K562 (cell line): ENCODE measurements around the gene GON7. TPM values are rescaled to one million over a fixed set of nuclear protein-coding genes. Genes with fewer than 3 reads are reported as not detected.

Source experiments
- ATAC-seq: fragments of 200-7000 bp; cut with Tn5 transposase; 3 replicates; pipeline ENCODE4 v1.9.1; 2020; ENCODE audit warnings: moderate library complexity
- Bru-seq: library from RNA; stranded (reverse); fragments of 400-500 nt; gene quantifications from one replicate; lab custom pipeline; 2021; lab: Mats Ljungman, UMichigan
- BruChase-seq, 2 experiments: library from RNA; stranded (reverse); fragments of 400-500 nt; gene quantifications; one replicate each; lab custom pipeline; 2021; lab: Mats Ljungman, UMichigan
- BruUV-seq: library from RNA; stranded (reverse); fragments of 400-500 nt; replicated peaks from 2 replicates; lab custom pipeline; 2021; lab: Mats Ljungman, UMichigan
- CTCF ChIA-PET: fragments of 300-600 bp; formaldehyde crosslinking; extraction: SDS; loops from one replicate; lab custom pipeline; 2021; ENCODE audit warnings: low intra/inter-chr PET ratio; lab: Yijun Ruan, JAX
- POLR2A ChIA-PET: fragments of 300-600, 350-650 bp; sonication (Branson Sonifier 250); formaldehyde crosslinking; extraction: SDS; loops from one replicate; lab custom pipeline; 2021; ENCODE audit warnings: antibody characterized with exemption, inconsistent platforms; lab: Yijun Ruan, JAX
- DNase-seq, 4 experiments: peaks; one replicate each; pipeline versions ENCODE4 v3.0.0 to v3.0.0-alpha.2; 2011 to 2018; ENCODE audit warnings: low spot score in 3 of 4, mixed read lengths in 3 of 4; ENCODE audit errors: extremely low read depth in 1 of 4
- FAIRE-seq: peaks from 2 replicates; lab custom pipeline; 2011; peaks lifted over from hg19 to GRCh38; lab: Jason Lieb, UNC
- H2AFZ ChIP-seq: 2 replicates; pipeline ENCODE4 v1.6.0; 2011; ENCODE audit warnings: low read depth, low read length, control low read depth, inconsistent platforms
- H3K27ac ChIP-seq: fragments of 200-600 bp; 3 replicates; pipeline ENCODE4 v1.8.0; 2011; ENCODE audit warnings: low read depth, mild to moderate bottlenecking, control low read depth, inconsistent platforms, low read length, moderate library complexity, mixed read lengths; ENCODE audit errors: extremely low read depth
- H3K27me3 ChIP-seq, 2 experiments: fragments of 300-600 bp in 1 of 2; 2 replicates in 1 of 2; 3 replicates in 1 of 2; pipeline versions ENCODE4 v1.6.0 to v1.8.0; 2011; ENCODE audit warnings: inconsistent platforms in 2 of 2, low read length in 2 of 2, mild to moderate bottlenecking in 1 of 2, mixed read lengths in 1 of 2, moderate library complexity in 1 of 2; ENCODE audit not compliant: control insufficient read depth in 2 of 2, insufficient read depth in 2 of 2
- H3K36me3 ChIP-seq: fragments of 300-600 bp; 3 replicates; pipeline ENCODE4 v1.8.0; 2011; ENCODE audit warnings: mild to moderate bottlenecking, low read length, inconsistent platforms; ENCODE audit not compliant: control insufficient read depth, insufficient read depth
- H3K4me1 ChIP-seq, 2 experiments: fragments of 200-600 bp in 1 of 2; replicated peaks in 1 of 2; 2 replicates in 1 of 2; 3 replicates in 1 of 2; pipeline versions ENCODE4 v1.5.1 to v1.8.0; 2011; ENCODE audit warnings: inconsistent platforms in 2 of 2, low read length in 2 of 2, mild to moderate bottlenecking in 1 of 2, mixed read lengths in 1 of 2, moderate library complexity in 1 of 2; ENCODE audit not compliant: control insufficient read depth in 2 of 2, insufficient read depth in 2 of 2
- H3K4me2 ChIP-seq: 2 replicates; pipeline ENCODE4 v1.6.1; 2011; ENCODE audit warnings: low read length, control low read depth, inconsistent platforms, mixed read lengths; ENCODE audit not compliant: insufficient read depth
- H3K4me3 ChIP-seq: fragments of 200-600 bp; sonication (generic), shearing (Covaris generic); 2 replicates; pipeline ENCODE4 v1.5.1; 2016; ENCODE audit warnings: control low read depth, inconsistent platforms
- H3K79me2 ChIP-seq: fragments of 200-600 bp; 3 replicates; pipeline ENCODE4 v1.8.0; 2011; ENCODE audit warnings: low read length, inconsistent platforms; ENCODE audit not compliant: control insufficient read depth, insufficient read depth
- H3K9ac ChIP-seq, 2 experiments: 2 replicates each; pipeline versions ENCODE4 v1.6.0 to v1.6.1; 2011; ENCODE audit warnings: low read depth in 2 of 2, low read length in 2 of 2, control low read depth in 1 of 2, inconsistent platforms in 1 of 2, mild to moderate bottlenecking in 1 of 2, mixed read lengths in 1 of 2; ENCODE audit not compliant: insufficient read depth in 1 of 2
- H3K9me1 ChIP-seq: one replicate; pipeline ENCODE4 v1.6.0; 2011; ENCODE audit warnings: inconsistent platforms, mild to moderate bottlenecking, low read length, moderate library complexity; ENCODE audit not compliant: control insufficient read depth, insufficient read depth
- H3K9me3 ChIP-seq: replicated peaks from 2 replicates; pipeline ENCODE4 v1.5.1; 2011; ENCODE audit warnings: low read depth, low read length, inconsistent platforms; ENCODE audit not compliant: control insufficient read depth, insufficient read depth
- H4K20me1 ChIP-seq: replicated peaks from 2 replicates; pipeline ENCODE4 v1.6.1; 2011; ENCODE audit warnings: low read length, inconsistent platforms, mixed read lengths; ENCODE audit not compliant: control insufficient read depth, insufficient read depth
- E2F3 ChIP-seq: fragments of 250-450 bp; sonication (Bioruptor Pico); IDR thresholded peaks from 2 replicates; pipeline ENCODE4 v1.4.0; 2020; ENCODE audit warnings: mild to moderate bottlenecking
- MXI1 ChIP-seq: IDR thresholded peaks from 2 replicates; pipeline ENCODE4 v1.6.1; 2011; ENCODE audit warnings: low read depth, mild to moderate bottlenecking, improper control_type of control experiment, low read length
- POLR2G ChIP-seq: fragments of 200-400 bp; formaldehyde crosslinking; IDR thresholded peaks from 2 replicates; pipeline ENCODE4 v1.6.1; 2017; ENCODE audit warnings: low read depth, mild to moderate bottlenecking, antibody characterized with exemption, low read length, moderate library complexity
- WGBS: fragments of 100-300 bp; shearing (Covaris generic); methylation state at CpG from one replicate; pipeline ENCODE4 v1.1.6; 2016; ENCODE audit warnings: low coverage, mixed read lengths; ENCODE audit not compliant: insufficient coverage; ENCODE audit errors: missing lambda C conversion rate; 5-methylcytosine and 5-hydroxymethylcytosine counted together
- in situ Hi-C: fragments of 300-500 bp; cut with MboI; formaldehyde crosslinking; loops from 4 replicates; pipeline ENCODE4 v1.15.0; 2018; ENCODE audit warnings: inconsistent platforms, mixed read lengths
- intact Hi-C: fragments of 100-400 bp; cut with micrococcal nuclease; formaldehyde crosslinking; loops from 2 replicates; pipeline ENCODE4 v1.14.2; 2022
- long read RNA-seq, 3 experiments: library from polyadenylated mRNA in 2 of 3; library from RNA in 1 of 3; unstranded in 2 of 3; stranded (forward) in 1 of 3; transcript quantifications; one replicate each; pipeline ENCODE4 v2.0.0, GENCODE V29; 2019 to 2022
- polyA minus RNA-seq, 3 experiments: library from RNA; depleted of rRNA, polyadenylated mRNA; stranded (reverse); fragments of >200 nt; gene quantifications; 2 replicates each; pipeline ENCODE4 v1.2.3, GENCODE V29; 2011
- polyA plus RNA-seq, 8 experiments: library from polyadenylated mRNA; depleted of rRNA in 4 of 8; stranded (reverse) in 5 of 8; unstranded in 3 of 8; fragments of >200 nt; fragmentation: Nextera tagmentation in 2 of 8; fragmentation: Illumina TruSeq in 1 of 8; extraction: Ambion mirVana in 2 of 8; extraction: Trizol in 1 of 8; gene quantifications; 2 replicates each; pipeline versions ENCODE4 v1.2.1 to v1.2.3, GENCODE V29; 2011 to 2014; ENCODE audit warnings: inconsistent platforms in 1 of 8, missing spikeins in 1 of 8
- total RNA-seq, 7 experiments: library from RNA; depleted of rRNA in 6 of 7; stranded (reverse); fragments of >200 nt in 6 of 7; fragmentation: Illumina TruSeq in 2 of 7; extraction: Trizol in 2 of 7; gene quantifications; 2 replicates each; pipeline versions ENCODE4 v1.2.1 to v1.2.3, GENCODE V29; 2011 to 2021; ENCODE audit warnings: low replicate concordance in 1 of 7
- TF ChIP-seq, protein P1 (sequence below): fragments of 450-650 bp; IDR thresholded peaks from 2 replicates; pipeline ENCODE4 v1.6.1; 2016
- TF ChIP-seq, protein P2 (sequence below): sonication (generic); formaldehyde crosslinking; IDR thresholded peaks from 2 replicates; pipeline ENCODE4 v1.8.1; 2023; ENCODE audit warnings: mild to moderate bottlenecking, missing genetic modification reagents, moderate library complexity
- TF ChIP-seq, protein P3 (sequence below), 2 experiments: fragments of 150-350 bp in 1 of 2; IDR thresholded peaks; 2 replicates each; pipeline ENCODE4 v1.6.1; 2012 to 2016; ENCODE audit warnings: low read depth in 2 of 2, low read length in 2 of 2, mild to moderate bottlenecking in 1 of 2, moderate library complexity in 1 of 2

GON7 gene
- total RNA-seq (2011; cell fraction: chromatin; rRNA removed; ENCODE audit: low replicate concordance) = 3.2 and 7.6 TPM in 2 replicates
- 3.8 and 5.3 TPM in 2 replicates for total RNA-seq (2011; cell fraction: nucleolus; rRNA removed)
- 3.8 and 6.9 TPM in 2 replicates for total RNA-seq (2011; cell fraction: nucleoplasm; rRNA removed)
- 26.2 and 32.3 TPM in 2 replicates for total RNA-seq (2014; rRNA removed)
- 21.1 TPM in 2 replicates for total RNA-seq (2014; rRNA removed; fragmentation: Illumina TruSeq; extraction: Trizol)
- 28.4 and 28.7 TPM in 2 replicates for total RNA-seq (2015; rRNA removed; fragmentation: Illumina TruSeq; extraction: Trizol)
- total RNA-seq (2021) = 13.7 and 14.9 TPM in 2 replicates
- polyA plus RNA-seq (2011; rRNA removed) = 12.0 and 15.0 TPM in 2 replicates
- polyA plus RNA-seq (2011; cell fraction: cytosol; rRNA removed) = 2.3 and 5.3 TPM in 2 replicates
- 4.5 and 5.7 TPM in 2 replicates for polyA plus RNA-seq (2011; cell fraction: nucleus; rRNA removed)
- 20.3 and 23.1 TPM in 2 replicates for polyA plus RNA-seq (2012)
- polyA plus RNA-seq (2014; fragmentation: Illumina TruSeq; extraction: Trizol) = 21.1 and 21.5 TPM in 2 replicates
- polyA plus RNA-seq (2014; fragmentation: Nextera tagmentation; extraction: Ambion mirVana) = 10 to 100 TPM; 23.9 to 26.9 TPM
- 31.4 and 34.0 TPM in 2 replicates for polyA plus RNA-seq (2014; rRNA removed)
- 5.7 and 6.2 TPM in 2 replicates for polyA minus RNA-seq (2011; rRNA and poly(A)+ RNA removed)
- 3.1 and 5.0 TPM in 2 replicates for polyA minus RNA-seq (2011; cell fraction: cytosol; rRNA and poly(A)+ RNA removed)
- 2.6 and 4.8 TPM in 2 replicates for polyA minus RNA-seq (2011; cell fraction: nucleus; rRNA and poly(A)+ RNA removed)
- percentile 77 among the genes with signal in this experiment for Bru-seq, nascent RNA
- BruChase-seq, experiment 1, labeled RNA remaining after a 2-hour chase = percentile 74 among the genes with signal in this experiment
- BruChase-seq, experiment 2, labeled RNA remaining after a 6-hour chase = percentile 80 among the genes with signal in this experiment
- long read RNA-seq, experiment 1, transcript GON7-201 (2 exons, 1,154 nt) = major isoform, 53 of 59 reads
- long read RNA-seq, experiment 1, partial matches to known transcripts = 1 of 59 reads
- long read RNA-seq, experiment 1, other reads (novel, unspliced or antisense) = 4 of 59 reads
- long read RNA-seq, experiment 2, transcript GON7-201 (2 exons, 1,154 nt) = major isoform, 8 of 14 reads
- long read RNA-seq, experiment 2, partial matches to known transcripts = 0 of 14 reads
- long read RNA-seq, experiment 2, other reads (novel, unspliced or antisense) = 6 of 14 reads
- long read RNA-seq, experiment 3, transcript GON7-201 (2 exons, 1,154 nt) = major isoform, 21 of 23 reads
- long read RNA-seq, experiment 3, partial matches to known transcripts = 0 of 23 reads
- long read RNA-seq, experiment 3, other reads (novel, unspliced or antisense) = 1 of 23 reads

DNA sequence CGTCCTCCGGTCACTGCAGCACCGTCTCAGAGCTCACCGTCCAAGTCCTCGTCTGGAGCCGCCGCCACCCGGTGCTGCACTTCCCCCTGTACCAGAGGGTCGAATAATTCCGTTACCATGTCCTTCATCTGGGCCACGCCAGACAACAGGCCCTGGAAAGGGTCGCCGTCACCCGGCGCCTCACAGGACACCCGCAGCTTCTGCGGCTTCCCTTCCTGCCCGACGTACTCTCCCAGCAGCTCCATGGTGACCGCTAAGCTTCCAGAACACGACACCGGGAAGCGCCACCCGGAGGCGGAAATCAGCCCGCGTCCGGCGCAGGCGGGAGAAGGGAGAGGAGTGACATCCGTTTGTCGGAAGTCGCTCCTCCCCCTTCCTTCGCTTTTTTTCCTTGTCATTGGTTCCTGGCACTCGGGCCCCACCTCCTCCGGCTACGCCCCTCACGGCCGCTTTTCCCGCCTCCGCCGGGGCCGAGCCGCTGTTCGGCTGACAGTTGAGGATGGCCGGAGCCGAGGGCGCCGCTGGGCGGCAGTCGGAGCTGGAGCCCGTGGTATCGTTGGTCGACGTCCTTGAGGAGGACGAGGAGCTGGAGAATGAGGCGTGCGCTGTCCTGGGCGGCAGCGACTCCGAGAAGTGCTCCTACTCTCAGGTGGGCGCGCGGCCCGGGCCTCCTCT lies at the start of gene GON7, which contains the start of gene UBR7:
Gene GON7, minus strand, starts transcription at position 273 of the 675 bp plus-strand sequence. Its CDS starts 28 bp downstream, at position 245.
Gene UBR7, plus strand, starts transcription at position 464 of the 675 bp plus-strand sequence. Its CDS starts 36 bp downstream, at position 500.
- no TSS peak for BruUV-seq
- Histone ChIP-seq H3K9me1 (no peaks in the 10 kb centered on the region), H3K9ac (peak within 1 kb of the TSS; percentile 77 to 95), H3K27me3 (no peaks in the 10 kb centered on the region), H3K36me3 (peaks cover 25% of the 10 kb centered on the region; the same call in 2 of the 3 replicates), H2AFZ (peak within 1 kb of the TSS; percentile 93), H3K4me2 (peak within 1 kb of the TSS; percentile 92), H3K27ac (peak within 1 kb of the TSS; percentile 86), H4K20me1 (0 out of 2 replicates have a peak, but pooled peaks cover 3% of the 10 kb centered on the region), H3K4me1 (peaks cover 7 to 12% of the 10 kb centered on the region in 2 experiments; a peak in 3 of 5 replicates), H3K9me3 (no peaks in the 10 kb centered on the region), H3K79me2 (peaks cover 63% of the 10 kb centered on the region), H3K4me3 (peak within 1 kb of the TSS; percentile 87)
- WGBS = 3% methylated on average over 30 of the region's 65 CpGs
- in situ Hi-C loops = no loop called here
- ChIA-PET POLR2A (interaction anchor here (0.5 to 1.4 kb wide), 11 partner anchors 10 to 543 kb away, joined by 3 to 4 read pairs (median 3); partner anchors contain the start of genes LYSET and MOAP1), CTCF (interaction anchor here (0.6 to 0.9 kb wide), 2 partner anchors 94 to 139 kb away, joined by 4 read pairs; no protein-coding TSS in a partner anchor)
- FAIRE-seq (peak; percentile 97), ATAC-seq (peak; percentile 92), DNase-seq (peak; percentile 84 to 96 (median 87))
- intact Hi-C loops = loop anchor here (1.0 to 5.0 kb wide), 2 partner anchors 95 to 126 kb away; partner anchors contain the start of gene BTBD7
- TF ChIP-seq, protein P1, sequence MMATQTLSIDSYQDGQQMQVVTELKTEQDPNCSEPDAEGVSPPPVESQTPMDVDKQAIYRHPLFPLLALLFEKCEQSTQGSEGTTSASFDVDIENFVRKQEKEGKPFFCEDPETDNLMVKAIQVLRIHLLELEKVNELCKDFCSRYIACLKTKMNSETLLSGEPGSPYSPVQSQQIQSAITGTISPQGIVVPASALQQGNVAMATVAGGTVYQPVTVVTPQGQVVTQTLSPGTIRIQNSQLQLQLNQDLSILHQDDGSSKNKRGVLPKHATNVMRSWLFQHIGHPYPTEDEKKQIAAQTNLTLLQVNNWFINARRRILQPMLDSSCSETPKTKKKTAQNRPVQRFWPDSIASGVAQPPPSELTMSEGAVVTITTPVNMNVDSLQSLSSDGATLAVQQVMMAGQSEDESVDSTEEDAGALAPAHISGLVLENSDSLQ = peak; percentile 92
- TF ChIP-seq E2F3 (CRISPR knock-in tag) = peak; percentile 86
- TF ChIP-seq MXI1 = peak; percentile 51; the same call in 1 of the 2 replicates
- peak; percentile 96 for TF ChIP-seq POLR2G
- TF ChIP-seq, protein P2, sequence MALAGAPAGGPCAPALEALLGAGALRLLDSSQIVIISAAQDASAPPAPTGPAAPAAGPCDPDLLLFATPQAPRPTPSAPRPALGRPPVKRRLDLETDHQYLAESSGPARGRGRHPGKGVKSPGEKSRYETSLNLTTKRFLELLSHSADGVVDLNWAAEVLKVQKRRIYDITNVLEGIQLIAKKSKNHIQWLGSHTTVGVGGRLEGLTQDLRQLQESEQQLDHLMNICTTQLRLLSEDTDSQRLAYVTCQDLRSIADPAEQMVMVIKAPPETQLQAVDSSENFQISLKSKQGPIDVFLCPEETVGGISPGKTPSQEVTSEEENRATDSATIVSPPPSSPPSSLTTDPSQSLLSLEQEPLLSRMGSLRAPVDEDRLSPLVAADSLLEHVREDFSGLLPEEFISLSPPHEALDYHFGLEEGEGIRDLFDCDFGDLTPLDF (CRISPR knock-in tag) = peak; percentile 69
- TF ChIP-seq, protein P3, sequence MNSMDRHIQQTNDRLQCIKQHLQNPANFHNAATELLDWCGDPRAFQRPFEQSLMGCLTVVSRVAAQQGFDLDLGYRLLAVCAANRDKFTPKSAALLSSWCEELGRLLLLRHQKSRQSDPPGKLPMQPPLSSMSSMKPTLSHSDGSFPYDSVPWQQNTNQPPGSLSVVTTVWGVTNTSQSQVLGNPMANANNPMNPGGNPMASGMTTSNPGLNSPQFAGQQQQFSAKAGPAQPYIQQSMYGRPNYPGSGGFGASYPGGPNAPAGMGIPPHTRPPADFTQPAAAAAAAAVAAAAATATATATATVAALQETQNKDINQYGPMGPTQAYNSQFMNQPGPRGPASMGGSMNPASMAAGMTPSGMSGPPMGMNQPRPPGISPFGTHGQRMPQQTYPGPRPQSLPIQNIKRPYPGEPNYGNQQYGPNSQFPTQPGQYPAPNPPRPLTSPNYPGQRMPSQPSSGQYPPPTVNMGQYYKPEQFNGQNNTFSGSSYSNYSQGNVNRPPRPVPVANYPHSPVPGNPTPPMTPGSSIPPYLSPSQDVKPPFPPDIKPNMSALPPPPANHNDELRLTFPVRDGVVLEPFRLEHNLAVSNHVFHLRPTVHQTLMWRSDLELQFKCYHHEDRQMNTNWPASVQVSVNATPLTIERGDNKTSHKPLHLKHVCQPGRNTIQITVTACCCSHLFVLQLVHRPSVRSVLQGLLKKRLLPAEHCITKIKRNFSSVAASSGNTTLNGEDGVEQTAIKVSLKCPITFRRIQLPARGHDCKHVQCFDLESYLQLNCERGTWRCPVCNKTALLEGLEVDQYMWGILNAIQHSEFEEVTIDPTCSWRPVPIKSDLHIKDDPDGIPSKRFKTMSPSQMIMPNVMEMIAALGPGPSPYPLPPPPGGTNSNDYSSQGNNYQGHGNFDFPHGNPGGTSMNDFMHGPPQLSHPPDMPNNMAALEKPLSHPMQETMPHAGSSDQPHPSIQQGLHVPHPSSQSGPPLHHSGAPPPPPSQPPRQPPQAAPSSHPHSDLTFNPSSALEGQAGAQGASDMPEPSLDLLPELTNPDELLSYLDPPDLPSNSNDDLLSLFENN (IDR thresholded peaks at IDR 0.05; ENCODE audit: low read depth in 2 of 2, low read length in 2 of 2) = 0 out of 4 replicates have a peak, but pooled peaks of 1 of the 2 experiments have one; percentile 12
